ENCODE measurements around the gene CDS1. TPM values are rescaled to one million over a fixed set of nuclear protein-coding genes. Genes with fewer than 3 reads are reported as not detected.

Gene CDS1
- total RNA-seq, 2 donors from 2014 or later, result 0.27 to 0.63 TPM

GRCh38 chr4:84622959-84623358, 40.0 kb downstream of the CDS1 start:
- ATAC-seq (ENCODE audit: insufficient number of reproducible peaks, low FRiP score, low read depth), result no peak
- Histone ChIP-seq H3K9me3 (no peaks in the 10 kb centered on the region), H3K27me3 (replicated peaks; ENCODE audit: insufficient read depth) (no peaks in the 10 kb centered on the region), H3K4me1 (ENCODE audit: control insufficient read depth in 1 of 2, low read depth in 2 of 2) (no peaks in the 10 kb centered on the region), H3K27ac (no peak overlapping the region), H3K4me3 (no peak overlapping the region), H3K36me3 (no peaks in the 10 kb centered on the region)
- DNase-seq (ENCODE audit: low spot score), result no peak
- no peak for TF ChIP-seq CTCF (IDR thresholded peaks at IDR 0.05)

- no peak for ATAC-seq (ENCODE audit: insufficient number of reproducible peaks, low FRiP score, low read depth)
- DNase-seq (ENCODE audit: low spot score), result no peak
- H3K27ac ChIP-seq, result no peak overlapping the region
- H3K9me3 ChIP-seq, result no peaks in the 10 kb centered on the region
- H3K27me3 ChIP-seq (replicated peaks; ENCODE audit: insufficient read depth), result no peaks in the 10 kb centered on the region
- no peak for TF ChIP-seq CTCF (IDR thresholded peaks at IDR 0.05)
- no peaks in the 10 kb centered on the region for H3K36me3 ChIP-seq
- no peak overlapping the region for H3K4me3 ChIP-seq
- no peaks in the 10 kb centered on the region for H3K4me1 ChIP-seq (ENCODE audit: control insufficient read depth in 1 of 2, low read depth in 2 of 2)
Observed at GRCh38 chr4:84623661-84624060, 40.7 kb downstream of the CDS1 start.

- TF ChIP-seq CTCF (IDR thresholded peaks at IDR 0.05), result no peak
- Histone ChIP-seq H3K4me3 (no peak overlapping the region), H3K9me3 (no peaks in the 10 kb centered on the region), H3K4me1 (ENCODE audit: control insufficient read depth in 1 of 2, low read depth in 2 of 2) (no peaks in the 10 kb centered on the region), H3K27me3 (replicated peaks; ENCODE audit: insufficient read depth) (no peaks in the 10 kb centered on the region), H3K27ac (no peak overlapping the region), H3K36me3 (no peaks in the 10 kb centered on the region)
- ATAC-seq (ENCODE audit: insufficient number of reproducible peaks, low FRiP score, low read depth) (no peak), DNase-seq (ENCODE audit: low spot score) (no peak)
Observed at GRCh38 chr4:84626673-84627072, 43.7 kb downstream of the CDS1 start.

GRCh38 chr4:84631573-84631972, 48.6 kb downstream of the CDS1 start:
- DNase-seq (ENCODE audit: low spot score), result no peak
- no peaks in the 10 kb centered on the region for H3K4me1 ChIP-seq (ENCODE audit: control insufficient read depth in 1 of 2, low read depth in 2 of 2)
- no peak for TF ChIP-seq CTCF (IDR thresholded peaks at IDR 0.05)
- no peaks in the 10 kb centered on the region for H3K9me3 ChIP-seq
- no peak overlapping the region for H3K4me3 ChIP-seq
- H3K36me3 ChIP-seq, result no peaks in the 10 kb centered on the region
- H3K27me3 ChIP-seq (replicated peaks; ENCODE audit: insufficient read depth), result no peaks in the 10 kb centered on the region
- no peak for ATAC-seq (ENCODE audit: insufficient number of reproducible peaks, low FRiP score, low read depth)
- H3K27ac ChIP-seq, result no peak overlapping the region

GRCh38 chr4:84632092-84632491, 49.2 kb downstream of the CDS1 start:
- no peaks in the 10 kb centered on the region for H3K4me1 ChIP-seq (ENCODE audit: control insufficient read depth in 1 of 2, low read depth in 2 of 2)
- no peak for DNase-seq (ENCODE audit: low spot score)
- H3K27ac ChIP-seq, result no peak overlapping the region
- no peaks in the 10 kb centered on the region for H3K36me3 ChIP-seq
- no peak for TF ChIP-seq CTCF (IDR thresholded peaks at IDR 0.05)
- no peaks in the 10 kb centered on the region for H3K27me3 ChIP-seq (replicated peaks; ENCODE audit: insufficient read depth)
- ATAC-seq (ENCODE audit: insufficient number of reproducible peaks, low FRiP score, low read depth), result no peak
- no peaks in the 10 kb centered on the region for H3K9me3 ChIP-seq
- H3K4me3 ChIP-seq, result no peak overlapping the region

All from thoracic aorta (tissue), 2 donors.